Neural crest cell (in vitro differentiated cells): ENCODE measurements around the gene STAP1. TPM values are rescaled to one million over a fixed set of nuclear protein-coding genes. Genes with fewer than 3 reads are reported as not detected.

Source experiments
- DNase-seq: peaks from one replicate; pipeline ENCODE4 v3.0.0; 2021; ENCODE audit warnings: low read depth, mixed read lengths, low spot score
- H3K27ac Mint-ChIP-seq: one replicate; pipeline ENCODE4 v1.8.0; 2021; ENCODE audit warnings: mild to moderate bottlenecking, mixed read lengths; ENCODE audit not compliant: unreplicated experiment
- H3K27me3 Mint-ChIP-seq: 2 replicates; pipeline ENCODE4 v1.8.0; 2021; ENCODE audit warnings: low read depth, mild to moderate bottlenecking, mixed read lengths
- H3K36me3 Mint-ChIP-seq: 2 replicates; pipeline ENCODE4 v1.8.0; 2021; ENCODE audit warnings: low read depth, mild to moderate bottlenecking, mixed read lengths
- H3K4me1 Mint-ChIP-seq: 2 replicates; pipeline ENCODE4 v1.8.0; 2021; ENCODE audit warnings: mixed read lengths
- H3K4me3 Mint-ChIP-seq: one replicate; pipeline ENCODE4 v1.8.0; 2021; ENCODE audit warnings: mild to moderate bottlenecking, mixed read lengths
- H3K9me3 Mint-ChIP-seq: 2 replicates; pipeline ENCODE4 v1.8.0; 2021; ENCODE audit warnings: mixed read lengths
- CTCF ChIP-seq: fragments of 200-600 bp; sonication (generic); conservative IDR thresholded peaks from 2 replicates; pipeline ENCODE4 v1.5.0; 2021; ENCODE audit warnings: antibody characterized with exemption, mild to moderate bottlenecking
- long read RNA-seq: library from polyadenylated mRNA; unstranded; transcript quantifications from one replicate; pipeline ENCODE4 v2.0.0, GENCODE V29; 2020
- total RNA-seq: library from RNA; stranded (reverse); gene quantifications from 2 replicates; pipeline ENCODE4 v1.2.1, GENCODE V29; 2021

The STAP1 gene
- not detected in 2 replicates for total RNA-seq
- long read RNA-seq: 0 reads

- H3K27me3 Mint-ChIP-seq: no peaks in the 10 kb centered on the region
- no peak within 1 kb of the TSS for H3K27ac Mint-ChIP-seq
- no peak within 1 kb of the TSS for H3K4me3 Mint-ChIP-seq
- no peaks in the 10 kb centered on the region for H3K36me3 Mint-ChIP-seq
- DNase-seq: no peak
- H3K4me1 Mint-ChIP-seq: no peaks in the 10 kb centered on the region
- no peak for TF ChIP-seq CTCF
- peaks cover 2% of the 10 kb centered on the region for H3K9me3 Mint-ChIP-seq
Measured at GRCh38 chr4:67558493-67558892, at the start of gene STAP1. Gene STAP1 (plus strand): TSS chr4:67558727. CDS start chr4:67558810, 83 bp downstream.

- no peaks in the 10 kb centered on the region for H3K4me1 Mint-ChIP-seq
- H3K36me3 Mint-ChIP-seq: peaks cover 23% of the 10 kb centered on the region
- no peak for DNase-seq
- no peak for TF ChIP-seq CTCF
- no peaks in the 10 kb centered on the region for H3K27me3 Mint-ChIP-seq
- no peak overlapping the region for H3K4me3 Mint-ChIP-seq
- no peaks in the 10 kb centered on the region for H3K9me3 Mint-ChIP-seq
- H3K27ac Mint-ChIP-seq: no peak overlapping the region
Measured at GRCh38 chr4:67512501-67512900, 46.0 kb upstream of the STAP1 start.

GRCh38 chr4:67520141-67520540 lies 38.4 kb upstream of the STAP1 start:
- Mint-ChIP-seq H3K36me3 (peaks cover 21% of the 10 kb centered on the region), H3K27ac (no peak overlapping the region), H3K4me3 (no peak overlapping the region), H3K27me3 (no peaks in the 10 kb centered on the region), H3K9me3 (peaks cover 6% of the 10 kb centered on the region), H3K4me1 (peaks cover 4% of the 10 kb centered on the region)
- DNase-seq: no peak
- TF ChIP-seq CTCF: no peak

- Mint-ChIP-seq H3K4me3 (no peak overlapping the region), H3K4me1 (peaks cover 4% of the 10 kb centered on the region), H3K27me3 (no peaks in the 10 kb centered on the region), H3K36me3 (peaks cover 27% of the 10 kb centered on the region), H3K9me3 (peaks cover 14% of the 10 kb centered on the region), H3K27ac (no peak overlapping the region)
- TF ChIP-seq CTCF: no peak
- no peak for DNase-seq
Measured at GRCh38 chr4:67521506-67521905, 37.0 kb upstream of the STAP1 start.

- Mint-ChIP-seq H3K27me3 (no peaks in the 10 kb centered on the region), H3K36me3 (peaks cover 29% of the 10 kb centered on the region), H3K9me3 (peaks cover 14% of the 10 kb centered on the region), H3K4me3 (no peak overlapping the region), H3K27ac (no peak overlapping the region), H3K4me1 (peaks cover 4% of the 10 kb centered on the region)
- no peak for DNase-seq
- no peak for TF ChIP-seq CTCF
Measured at GRCh38 chr4:67522230-67522629, 36.3 kb upstream of the STAP1 start.
